ENCODE results near the gene TMEM86B.
"Not testable (repeated sequence)": the region's sequence is repeated elsewhere in the genome, so short reads cannot be mapped to it uniquely, and the experiment has no call there.

The TMEM86B gene

GRCh38 chr19:55228015-55228391 is 560 bp downstream of the TMEM86B start:
- TF ChIP-seq CTCF (IDR thresholded peaks at IDR 0.05; ENCODE audit: low read depth, low read length), result no peak
- no peaks in the 10 kb centered on the region for H3K27me3 ChIP-seq (ENCODE audit: insufficient read depth, low read depth, severe bottlenecking)
- no peak overlapping the region for H3K4me3 ChIP-seq (ENCODE audit: low read depth, low read length)
- no peak overlapping the region for H3K27ac ChIP-seq
- H3K36me3 ChIP-seq, result peaks cover 43% of the 10 kb centered on the region
- no peak for DNase-seq
- H3K9me3 ChIP-seq (ENCODE audit: severe bottlenecking), result no peaks in the 10 kb centered on the region

GRCh38 chr19:55227241-55228014 is 1.1 kb downstream of the TMEM86B start:
- Histone ChIP-seq H3K9me3 (ENCODE audit: severe bottlenecking) (no peaks in the 10 kb centered on the region), H3K36me3 (peaks cover 38% of the 10 kb centered on the region), H3K4me3 (ENCODE audit: low read depth, low read length) (no peak overlapping the region), H3K27me3 (ENCODE audit: insufficient read depth, low read depth, severe bottlenecking) (no peaks in the 10 kb centered on the region), H3K27ac (no peak overlapping the region)
- DNase-seq, result no peak
- no peak for TF ChIP-seq CTCF (IDR thresholded peaks at IDR 0.05; ENCODE audit: low read depth, low read length)

- no peak for TF ChIP-seq CTCF (IDR thresholded peaks at IDR 0.05; ENCODE audit: low read depth, low read length)
- Histone ChIP-seq H3K36me3 (peaks cover 32% of the 10 kb centered on the region), H3K9me3 (ENCODE audit: severe bottlenecking) (no peaks in the 10 kb centered on the region), H3K4me3 (ENCODE audit: low read depth, low read length) (no peak overlapping the region), H3K27me3 (ENCODE audit: insufficient read depth, low read depth, severe bottlenecking) (no peaks in the 10 kb centered on the region), H3K27ac (no peak overlapping the region)
- DNase-seq, result no peak
Measured at GRCh38 chr19:55226788-55227187, 1.8 kb downstream of the TMEM86B start.

GRCh38 chr19:55226273-55226672 is 2.3 kb downstream of the TMEM86B start:
- Histone ChIP-seq H3K27me3 (ENCODE audit: insufficient read depth, low read depth, severe bottlenecking) (no peaks in the 10 kb centered on the region), H3K4me3 (ENCODE audit: low read depth, low read length) (no peak overlapping the region), H3K9me3 (ENCODE audit: severe bottlenecking) (no peaks in the 10 kb centered on the region), H3K27ac (no peak overlapping the region), H3K36me3 (peaks cover 27% of the 10 kb centered on the region)
- no peak for DNase-seq
- TF ChIP-seq CTCF (IDR thresholded peaks at IDR 0.05; ENCODE audit: low read depth, low read length), result no peak

- peaks cover 21% of the 10 kb centered on the region for H3K36me3 ChIP-seq
- no peaks in the 10 kb centered on the region for H3K27me3 ChIP-seq (ENCODE audit: insufficient read depth, low read depth, severe bottlenecking)
- no peak overlapping the region for H3K27ac ChIP-seq
- peaks cover 2% of the 10 kb centered on the region for H3K9me3 ChIP-seq (ENCODE audit: severe bottlenecking)
- DNase-seq, result no peak
- TF ChIP-seq CTCF (IDR thresholded peaks at IDR 0.05; ENCODE audit: low read depth, low read length), result no peak
- H3K4me3 ChIP-seq (ENCODE audit: low read depth, low read length), result no peak overlapping the region
Measured at GRCh38 chr19:55225415-55225958, 3.1 kb downstream of the TMEM86B start.

- H3K9me3 ChIP-seq (ENCODE audit: severe bottlenecking); H3K27me3 ChIP-seq (ENCODE audit: insufficient read depth, low read depth, severe bottlenecking); H3K27ac ChIP-seq; DNase-seq; H3K4me3 ChIP-seq (ENCODE audit: low read depth, low read length): not testable (repeated sequence)
- H3K36me3 ChIP-seq, result peaks cover 20% of the 10 kb centered on the region
Measured at GRCh38 chr19:55224679-55225414, 3.7 kb downstream of the TMEM86B start.

All from WERI-Rb-1 (cell line).